Keratinocyte (primary cell): ENCODE results near the gene NFKB2. TPM values are rescaled to one million over a fixed set of nuclear protein-coding genes. Genes with fewer than 3 reads are reported as not detected.

Experiments used
- DNase-seq: peaks from one replicate; pipeline ENCODE4 v3.0.0-alpha.2; 2011; ENCODE audit warnings: low read depth, missing footprints, low spot score
- FAIRE-seq: peaks from 2 replicates; lab custom pipeline; 2011; peaks lifted over from hg19 to GRCh38; lab: Jason Lieb, UNC
- H2AFZ ChIP-seq: 2 replicates; pipeline ENCODE4 v1.6.0; 2012; ENCODE audit warnings: low read length, control low read depth, inconsistent platforms; ENCODE audit not compliant: control insufficient read depth
- H3K27ac ChIP-seq: 2 replicates; pipeline ENCODE4 v1.5.1; 2011; ENCODE audit warnings: low read length; ENCODE audit not compliant: control insufficient read depth, insufficient read depth
- H3K27me3 ChIP-seq: 3 replicates; pipeline ENCODE4 v1.6.0; 2011; ENCODE audit warnings: low read length; ENCODE audit not compliant: control insufficient read depth, insufficient read depth; ENCODE audit errors: extremely low read depth
- H3K36me3 ChIP-seq, 2 experiments: 2 replicates in 1 of 2; 3 replicates in 1 of 2; pipeline ENCODE4 v1.5.1; 2011; ENCODE audit warnings: low read length in 2 of 2, mild to moderate bottlenecking in 1 of 2; ENCODE audit not compliant: control insufficient read depth in 2 of 2, insufficient read depth in 2 of 2; ENCODE audit errors: extremely low read depth in 1 of 2
- H3K4me1 ChIP-seq: 3 replicates; pipeline ENCODE4 v1.5.1; 2011; ENCODE audit warnings: low read length; ENCODE audit not compliant: control insufficient read depth, insufficient read depth; ENCODE audit errors: extremely low read depth
- H3K4me2 ChIP-seq: 3 replicates; pipeline ENCODE4 v1.6.0; 2011; ENCODE audit warnings: low read depth, low read length; ENCODE audit not compliant: control insufficient read depth, insufficient read depth; ENCODE audit errors: extremely low read depth
- H3K4me3 ChIP-seq, 3 experiments: fragments of 200-600 bp in 1 of 3; sonication (generic) in 1 of 3; 2 replicates in 2 of 3; 3 replicates in 1 of 3; pipeline ENCODE4 v1.5.1; 2011 to 2016; ENCODE audit warnings: low read length in 3 of 3, mild to moderate bottlenecking in 3 of 3, control low read depth in 2 of 3, inconsistent platforms in 1 of 3, low read depth in 1 of 3, mixed read lengths in 1 of 3, mixed run types in 1 of 3, moderate library complexity in 1 of 3; ENCODE audit not compliant: control insufficient read depth in 2 of 3, insufficient read depth in 2 of 3; ENCODE audit errors: extremely low read depth in 1 of 3
- H3K79me2 ChIP-seq: 2 replicates; pipeline ENCODE4 v1.6.0; 2012; ENCODE audit warnings: low read length; ENCODE audit not compliant: control insufficient read depth, insufficient read depth
- H3K9ac ChIP-seq: 3 replicates; pipeline ENCODE4 v1.6.0; 2011; ENCODE audit warnings: low read length; ENCODE audit not compliant: control insufficient read depth, insufficient read depth; ENCODE audit errors: extremely low read depth
- H3K9me1 ChIP-seq: 3 replicates; pipeline ENCODE4 v1.6.0; 2011; ENCODE audit warnings: low read length; ENCODE audit not compliant: control insufficient read depth, insufficient read depth; ENCODE audit errors: extremely low read depth
- H3K9me3 ChIP-seq: 2 replicates; pipeline ENCODE4 v1.5.1; 2012; ENCODE audit warnings: low read depth, low read length; ENCODE audit not compliant: control insufficient read depth
- H4K20me1 ChIP-seq: 3 replicates; pipeline ENCODE4 v1.6.0; 2011; ENCODE audit warnings: low read length; ENCODE audit not compliant: control insufficient read depth, insufficient read depth; ENCODE audit errors: extremely low read depth
- CTCF ChIP-seq, 3 experiments: IDR thresholded peaks in 1 of 3; conservative IDR thresholded peaks in 1 of 3; optimal IDR thresholded peaks in 1 of 3; 2 replicates in 2 of 3; 3 replicates in 1 of 3; pipeline versions ENCODE3 to v1.5.1; 2011; ENCODE audit warnings: low read length in 3 of 3, mild to moderate bottlenecking in 3 of 3, moderate library complexity in 2 of 3, control low read depth in 1 of 3, inconsistent platforms in 1 of 3; ENCODE audit not compliant: insufficient read depth in 2 of 3; ENCODE audit errors: extremely low read depth in 1 of 3
- EZH2 ChIP-seq: IDR thresholded peaks from one replicate; pipeline ENCODE4 v1.6.1; 2012; ENCODE audit warnings: inconsistent platforms, mild to moderate bottlenecking, low read length, moderate library complexity
- dilution Hi-C: fragments of 300-500 bp; cut with MboI; formaldehyde crosslinking; loops from one replicate; pipeline ENCODE4 v1.7.0; 2020; ENCODE audit warnings: low sequenced_read_pairs; ENCODE audit not compliant: extremely low pct_ligation_motif_present
- polyA minus RNA-seq, 3 experiments: library from RNA; depleted of rRNA, polyadenylated mRNA; stranded (reverse); fragments of >200 nt; gene quantifications; 1 replicate in 1 of 3; 2 replicates in 1 of 3; 3 replicates in 1 of 3; pipeline ENCODE4 v1.2.3, GENCODE V29; 2011
- polyA plus RNA-seq, 5 experiments: library from polyadenylated mRNA; depleted of rRNA in 3 of 5; stranded (reverse) in 3 of 5; stranded (forward) in 1 of 5; unstranded in 1 of 5; fragments of >200 nt; gene quantifications; 1 replicate in 1 of 5; 2 replicates in 3 of 5; 3 replicates in 1 of 5; pipeline versions ENCODE4 v1.2.1 to v1.2.3, GENCODE V29; 2011 to 2012; ENCODE audit warnings: missing spikeins in 2 of 5, low read depth in 1 of 5, low replicate concordance in 1 of 5

NFKB2 gene
- polyA plus RNA-seq (14.8 to 16.8 TPM (median 15.8 TPM) in 3 replicates), polyA minus RNA-seq (11.1 to 25.1 TPM (median 12.4 TPM) in 3 replicates)
- polyA plus RNA-seq (2011; ENCODE audit: low read depth) = 47.7 TPM
- 9.6 and 15.3 TPM in 2 replicates for polyA plus RNA-seq (2011; cell fraction: cytosol; rRNA removed)
- polyA plus RNA-seq (2011; cell fraction: nucleus; rRNA removed) = 47.4 and 48.2 TPM in 2 replicates
- polyA plus RNA-seq (2012; ENCODE audit: low replicate concordance) = 21.2 and 23.3 TPM in 2 replicates
- 12.9 TPM for polyA minus RNA-seq (2011; cell fraction: cytosol; rRNA and poly(A)+ RNA removed)
- polyA minus RNA-seq (2011; cell fraction: nucleus; rRNA and poly(A)+ RNA removed) = 22.6 and 23.0 TPM in 2 replicates

GRCh38 chr10:102395400-102396316 lies at the start of gene NFKB2:
TSS of gene NFKB2 (plus strand) at chr10:102395705. CDS start at chr10:102395960, 255 bp downstream.
- FAIRE-seq = no peak
- peak within 1 kb of the TSS; percentile 83 for H3K27ac ChIP-seq
- H3K79me2 ChIP-seq = peaks cover 11% of the 10 kb centered on the region
- no peaks in the 10 kb centered on the region for H3K27me3 ChIP-seq
- peak within 1 kb of the TSS; percentile 87 for H3K9ac ChIP-seq
- peak within 1 kb of the TSS; percentile 36 for H2AFZ ChIP-seq
- no peak for TF ChIP-seq EZH2
- no peak for TF ChIP-seq CTCF (optimal IDR thresholded peaks at IDR 0.05 in 1 of 3, IDR thresholded peaks at IDR 0.05 in 1 of 3, conservative IDR thresholded peaks at IDR 0.05 in 1 of 3; ENCODE audit: extremely low read depth in 1 of 3, insufficient read depth in 2 of 3, low read length in 3 of 3)
- DNase-seq = peak; percentile 42
- no peaks in the 10 kb centered on the region for H4K20me1 ChIP-seq
- H3K4me3 ChIP-seq = peak within 1 kb of the TSS; percentile 64 to 80 (median 71)
- no peaks in the 10 kb centered on the region for H3K9me1 ChIP-seq
- H3K4me1 ChIP-seq = peaks cover 21% of the 10 kb centered on the region
- peak within 1 kb of the TSS; percentile 73 for H3K4me2 ChIP-seq
- dilution Hi-C loops = no loop called here
- no peaks in the 10 kb centered on the region for H3K9me3 ChIP-seq
- H3K36me3 ChIP-seq = peaks cover 14 to 20% of the 10 kb centered on the region in 2 experiments

GRCh38 chr10:102347236-102347828 lies 48.2 kb upstream of the NFKB2 start:
- no peak overlapping the region for H3K4me2 ChIP-seq
- H3K9ac ChIP-seq = no peak overlapping the region
- peaks cover 4% of the 10 kb centered on the region for H3K9me1 ChIP-seq
- H3K36me3 ChIP-seq = peaks cover 17 to 23% of the 10 kb centered on the region in 2 experiments
- H3K27ac ChIP-seq = no peak overlapping the region
- TF ChIP-seq EZH2 = no peak
- TF ChIP-seq CTCF (optimal IDR thresholded peaks at IDR 0.05 in 1 of 3, IDR thresholded peaks at IDR 0.05 in 1 of 3, conservative IDR thresholded peaks at IDR 0.05 in 1 of 3; ENCODE audit: extremely low read depth in 1 of 3, insufficient read depth in 2 of 3, low read length in 3 of 3) = peak; percentile 69 to 90 (median 82)
- dilution Hi-C loops = no loop called here
- peaks cover 25% of the 10 kb centered on the region for H3K4me1 ChIP-seq
- FAIRE-seq (peak; percentile 34), DNase-seq (no peak)
- H4K20me1 ChIP-seq = peaks cover 3% of the 10 kb centered on the region
- H3K9me3 ChIP-seq = no peaks in the 10 kb centered on the region
- no peak overlapping the region for H3K4me3 ChIP-seq
- peaks cover 7% of the 10 kb centered on the region for H3K79me2 ChIP-seq
- H2AFZ ChIP-seq = no peak overlapping the region
- no peaks in the 10 kb centered on the region for H3K27me3 ChIP-seq
